GM04504 (cell line): ENCODE measurements around the gene SYT2.

Source experiments
- DNase-seq: peaks from one replicate; pipeline ENCODE4 v3.0.0-alpha.2; 2012; ENCODE audit warnings: low read depth

Gene SYT2

GRCh38 chr1:202677433-202677832 is 32.8 kb downstream of the SYT2 start:
- DNase-seq, result no peak

- no peak for DNase-seq
Observed at GRCh38 chr1:202673531-202673930, 36.7 kb downstream of the SYT2 start.

- no peak for DNase-seq
Observed at GRCh38 chr1:202671399-202671798, 38.9 kb downstream of the SYT2 start.

- DNase-seq, result no peak
Observed at GRCh38 chr1:202665417-202665816, 44.8 kb downstream of the SYT2 start.

GRCh38 chr1:202664083-202664482 is 46.2 kb downstream of the SYT2 start:
- DNase-seq, result no peak

GRCh38 chr1:202663131-202663530 is 47.1 kb downstream of the SYT2 start:
- DNase-seq, result no peak

- no peak for DNase-seq
Observed at GRCh38 chr1:202662081-202662480, 48.2 kb downstream of the SYT2 start.

- DNase-seq, result no peak
Observed at GRCh38 chr1:202661136-202661845, 49.0 kb downstream of the SYT2 start.

- no peak for DNase-seq
Observed at GRCh38 chr1:202659974-202660373, 50.3 kb downstream of the SYT2 start.

- DNase-seq, result no peak
Observed at GRCh38 chr1:202659541-202659940, 50.7 kb downstream of the SYT2 start.

GRCh38 chr1:202658769-202659168 is 51.5 kb downstream of the SYT2 start:
- DNase-seq, result no peak

- DNase-seq, result no peak
Observed at GRCh38 chr1:202658251-202658759, 51.9 kb downstream of the SYT2 start.

GRCh38 chr1:202656951-202657646 is 53.2 kb downstream of the SYT2 start:
- DNase-seq, result no peak

- no peak for DNase-seq
Observed at GRCh38 chr1:202656057-202656456, 54.2 kb downstream of the SYT2 start.

GRCh38 chr1:202654079-202654478 is 56.2 kb downstream of the SYT2 start:
- no peak for DNase-seq

GRCh38 chr1:202649553-202650392 is 60.5 kb downstream of the SYT2 start:
- DNase-seq, result no peak

GRCh38 chr1:202648605-202649226 is 61.5 kb downstream of the SYT2 start:
- DNase-seq, result no peak

- DNase-seq, result no peak
Observed at GRCh38 chr1:202645097-202645476, 65.2 kb downstream of the SYT2 start.

- no peak for DNase-seq
Observed at GRCh38 chr1:202644219-202645096, 65.8 kb downstream of the SYT2 start.

GRCh38 chr1:202643397-202644218 is 66.6 kb downstream of the SYT2 start:
- DNase-seq, result no peak
